ENCODE results near the gene ONECUT3. TPM values are rescaled to one million over a fixed set of nuclear protein-coding genes. Genes with fewer than 3 reads are reported as not detected.
"Not testable (repeated sequence)": the region's sequence is repeated elsewhere in the genome, so short reads cannot be mapped to it uniquely, and the experiment has no call there.

ONECUT3 gene
- total RNA-seq, 1 experiment from 2014 or later = 0.04 TPM

DNA sequence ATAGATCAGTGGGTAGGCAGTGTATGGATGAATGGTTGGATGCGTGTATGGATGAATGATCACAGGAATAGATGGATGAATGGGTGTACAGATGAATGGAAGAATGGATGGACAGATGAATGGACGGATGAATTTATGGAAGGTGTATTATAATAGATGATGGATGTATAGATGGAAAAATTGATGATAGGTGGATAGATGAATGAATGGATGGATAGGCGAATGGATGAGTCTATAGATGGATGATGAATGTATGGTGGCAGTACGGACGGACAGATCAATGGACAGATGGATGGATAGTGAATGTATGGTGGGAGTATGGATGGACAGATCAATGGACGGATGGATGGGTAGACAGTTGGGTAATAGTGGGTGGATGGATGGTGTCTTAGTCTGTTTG, 49.0 kb upstream of the ONECUT3 start:
- TF ChIP-seq GTF2I (CRISPR knock-in tag; conservative IDR thresholded peaks at IDR 0.05) (no peak), NFYB (CRISPR knock-in tag; conservative IDR thresholded peaks at IDR 0.05; ENCODE audit: low read depth) (no peak)
- peaks cover 20% of the 10 kb centered on the region for H3K27me3 Mint-ChIP-seq (ENCODE audit: low read depth)
- POLR2A ChIA-PET = no interaction called here
- H3K27ac Mint-ChIP-seq = no peak overlapping the region
- H3K9me3 Mint-ChIP-seq = peaks cover 7% of the 10 kb centered on the region
- DNase-seq (ENCODE audit: low spot score) (no peak), ATAC-seq (no peak)
- no peak overlapping the region for H3K4me3 Mint-ChIP-seq
- CTCF ChIA-PET = no interaction called here
- no peaks in the 10 kb centered on the region for H3K4me1 Mint-ChIP-seq
- no peaks in the 10 kb centered on the region for H3K36me3 Mint-ChIP-seq

DNA sequence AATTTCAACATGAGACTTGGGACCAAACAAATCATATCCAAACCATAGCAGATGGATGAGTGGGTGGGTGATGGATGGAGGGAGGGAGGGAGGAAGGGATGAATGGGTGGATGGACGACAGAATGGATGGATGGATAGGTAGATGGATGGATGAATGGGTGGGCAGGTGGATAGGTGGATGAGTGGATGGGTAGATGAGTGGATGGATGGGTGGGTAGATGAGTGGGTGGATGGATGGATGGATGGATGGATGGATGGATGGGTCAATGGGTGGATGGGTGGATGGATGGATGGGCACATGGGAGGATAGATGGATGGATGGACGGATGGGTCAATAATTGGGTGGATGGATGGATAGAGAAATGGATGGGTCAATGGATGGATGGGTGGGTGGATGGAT, 47.9 kb upstream of the ONECUT3 start:
- TF ChIP-seq, protein P1, sequence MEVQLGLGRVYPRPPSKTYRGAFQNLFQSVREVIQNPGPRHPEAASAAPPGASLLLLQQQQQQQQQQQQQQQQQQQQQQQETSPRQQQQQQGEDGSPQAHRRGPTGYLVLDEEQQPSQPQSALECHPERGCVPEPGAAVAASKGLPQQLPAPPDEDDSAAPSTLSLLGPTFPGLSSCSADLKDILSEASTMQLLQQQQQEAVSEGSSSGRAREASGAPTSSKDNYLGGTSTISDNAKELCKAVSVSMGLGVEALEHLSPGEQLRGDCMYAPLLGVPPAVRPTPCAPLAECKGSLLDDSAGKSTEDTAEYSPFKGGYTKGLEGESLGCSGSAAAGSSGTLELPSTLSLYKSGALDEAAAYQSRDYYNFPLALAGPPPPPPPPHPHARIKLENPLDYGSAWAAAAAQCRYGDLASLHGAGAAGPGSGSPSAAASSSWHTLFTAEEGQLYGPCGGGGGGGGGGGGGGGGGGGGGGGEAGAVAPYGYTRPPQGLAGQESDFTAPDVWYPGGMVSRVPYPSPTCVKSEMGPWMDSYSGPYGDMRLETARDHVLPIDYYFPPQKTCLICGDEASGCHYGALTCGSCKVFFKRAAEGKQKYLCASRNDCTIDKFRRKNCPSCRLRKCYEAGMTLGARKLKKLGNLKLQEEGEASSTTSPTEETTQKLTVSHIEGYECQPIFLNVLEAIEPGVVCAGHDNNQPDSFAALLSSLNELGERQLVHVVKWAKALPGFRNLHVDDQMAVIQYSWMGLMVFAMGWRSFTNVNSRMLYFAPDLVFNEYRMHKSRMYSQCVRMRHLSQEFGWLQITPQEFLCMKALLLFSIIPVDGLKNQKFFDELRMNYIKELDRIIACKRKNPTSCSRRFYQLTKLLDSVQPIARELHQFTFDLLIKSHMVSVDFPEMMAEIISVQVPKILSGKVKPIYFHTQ (CRISPR knock-in tag; IDR thresholded peaks at IDR 0.05) = no peak
- TF ChIP-seq ZNF121 (CRISPR knock-in tag; IDR thresholded peaks at IDR 0.05) (no peak), NR3C1 (CRISPR knock-in tag; conservative IDR thresholded peaks at IDR 0.05; ENCODE audit: low read depth) (no peak), ESRRA (CRISPR knock-in tag; IDR thresholded peaks at IDR 0.05; ENCODE audit: borderline replicate concordance) (no peak), ZNF317 (CRISPR knock-in tag; IDR thresholded peaks at IDR 0.05; ENCODE audit: borderline replicate concordance, low read depth) (no peak)
- TF ChIP-seq, protein P2, sequence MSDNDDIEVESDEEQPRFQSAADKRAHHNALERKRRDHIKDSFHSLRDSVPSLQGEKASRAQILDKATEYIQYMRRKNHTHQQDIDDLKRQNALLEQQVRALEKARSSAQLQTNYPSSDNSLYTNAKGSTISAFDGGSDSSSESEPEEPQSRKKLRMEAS (CRISPR knock-in tag; IDR thresholded peaks at IDR 0.05) = no peak
- ChIA-PET POLR2A (no interaction called here), CTCF (no interaction called here)
- Mint-ChIP-seq H3K27me3 (ENCODE audit: low read depth) (peaks cover 23% of the 10 kb centered on the region), H3K4me1 (no peaks in the 10 kb centered on the region), H3K9me3 (peaks cover 7% of the 10 kb centered on the region), H3K4me3 (no peak overlapping the region), H3K27ac (no peak overlapping the region), H3K36me3 (no peaks in the 10 kb centered on the region)
- ATAC-seq (no peak), DNase-seq (ENCODE audit: low spot score) (no peak)

DNA sequence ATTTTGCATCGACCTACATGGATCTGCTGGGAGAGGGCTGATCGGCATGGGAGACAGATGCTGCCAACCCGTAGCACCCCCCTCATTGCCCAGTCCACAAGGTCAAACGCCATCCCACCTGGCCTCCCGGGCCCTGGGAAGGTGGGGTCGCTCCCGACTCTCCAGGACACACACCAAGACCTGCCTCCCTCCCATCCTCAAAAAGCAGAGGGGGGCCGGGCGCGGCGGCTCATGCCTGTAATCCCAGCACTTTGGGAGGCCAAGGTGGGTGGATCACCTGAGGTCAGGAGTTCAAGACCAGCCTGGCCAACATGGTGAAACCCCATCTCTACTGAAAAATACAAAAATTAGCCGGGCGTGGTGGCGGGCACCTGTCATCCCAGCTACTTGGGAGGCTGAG, 46.7 kb upstream of the ONECUT3 start:
- DNase-seq (ENCODE audit: low spot score); H3K9me3 Mint-ChIP-seq; POLR2A ChIA-PET; CTCF ChIA-PET; H3K36me3 Mint-ChIP-seq; H3K4me1 Mint-ChIP-seq; H3K4me3 Mint-ChIP-seq; H3K27ac Mint-ChIP-seq; ATAC-seq: not testable (repeated sequence)
- peaks cover 15% of the 10 kb centered on the region for H3K27me3 Mint-ChIP-seq (ENCODE audit: low read depth)

DNA sequence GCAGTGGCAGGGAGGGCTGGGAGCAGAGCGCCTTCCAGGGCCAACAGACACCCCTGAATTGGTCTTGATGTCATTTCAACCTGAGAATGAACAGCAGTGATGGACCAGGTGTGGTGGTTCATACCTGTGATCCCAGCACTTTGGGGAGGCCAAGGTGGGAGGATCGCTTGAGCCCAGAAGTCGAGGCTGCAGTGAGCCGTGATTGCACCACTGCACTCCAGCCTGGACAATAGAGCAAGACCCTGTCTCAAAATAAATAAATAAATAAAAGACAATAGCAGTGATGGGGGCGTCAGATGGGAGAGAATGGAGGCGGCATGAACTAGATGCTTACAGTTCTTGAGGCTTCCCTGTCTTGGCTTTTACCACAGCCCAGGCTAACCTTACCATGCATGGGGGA, 46.1 kb upstream of the ONECUT3 start:
- ChIA-PET POLR2A (no interaction called here), CTCF (no interaction called here)
- H3K9me3 Mint-ChIP-seq = peaks cover 7% of the 10 kb centered on the region
- peaks cover 17% of the 10 kb centered on the region for H3K27me3 Mint-ChIP-seq (ENCODE audit: low read depth)
- no peak for DNase-seq (ENCODE audit: low spot score)
- ATAC-seq = no peak
- TF ChIP-seq RORB (CRISPR knock-in tag; IDR thresholded peaks at IDR 0.05) = no peak
- TF ChIP-seq, protein P2 (CRISPR knock-in tag; IDR thresholded peaks at IDR 0.05) = no peak
- TF ChIP-seq, protein P3, sequence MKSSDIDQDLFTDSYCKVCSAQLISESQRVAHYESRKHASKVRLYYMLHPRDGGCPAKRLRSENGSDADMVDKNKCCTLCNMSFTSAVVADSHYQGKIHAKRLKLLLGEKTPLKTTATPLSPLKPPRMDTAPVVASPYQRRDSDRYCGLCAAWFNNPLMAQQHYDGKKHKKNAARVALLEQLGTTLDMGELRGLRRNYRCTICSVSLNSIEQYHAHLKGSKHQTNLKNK (CRISPR knock-in tag; IDR thresholded peaks at IDR 0.05) = no peak
- no peak for TF ChIP-seq ZNF232 (CRISPR knock-in tag; IDR thresholded peaks at IDR 0.05)
- TF ChIP-seq, protein P1 (CRISPR knock-in tag; IDR thresholded peaks at IDR 0.05) = no peak
- TF ChIP-seq PRRX2 (CRISPR knock-in tag; IDR thresholded peaks at IDR 0.05) = no peak
- H3K4me3 Mint-ChIP-seq = no peak overlapping the region
- no peaks in the 10 kb centered on the region for H3K36me3 Mint-ChIP-seq
- no peak overlapping the region for H3K27ac Mint-ChIP-seq
- no peaks in the 10 kb centered on the region for H3K4me1 Mint-ChIP-seq

Measured in WTC11 (cell line).